GM19023 (cell line): Measurements from ENCODE around the gene KSR2.
"Not testable (repeated sequence)": the region's sequence is repeated elsewhere in the genome, so short reads cannot be mapped to it uniquely, and the experiment has no call there.

Experiments used
- ATAC-seq: cut with Tn5 transposase; IDR thresholded peaks from one replicate; pipeline ENCODE4 v1.9.1; 2021; ENCODE audit warnings: mild to moderate bottlenecking, moderate library complexity; ENCODE audit not compliant: unreplicated experiment

KSR2 gene

GRCh38 chr12:117768860-117769259 is 199.9 kb downstream of the KSR2 start:
- no peak for ATAC-seq

- ATAC-seq = no peak
Observed at GRCh38 chr12:117766008-117766407, 202.8 kb downstream of the KSR2 start.

GRCh38 chr12:117762143-117762542 is 206.6 kb downstream of the KSR2 start:
- ATAC-seq = no peak

GRCh38 chr12:117761528-117762100 is 207.2 kb downstream of the KSR2 start:
- no peak for ATAC-seq

- ATAC-seq = no peak
Observed at GRCh38 chr12:117760990-117761389, 207.8 kb downstream of the KSR2 start.

GRCh38 chr12:117750657-117751056 is 218.1 kb downstream of the KSR2 start:
- ATAC-seq = no peak

GRCh38 chr12:117749431-117749830 is 219.4 kb downstream of the KSR2 start:
- no peak for ATAC-seq

- ATAC-seq = not testable (repeated sequence)
Observed at GRCh38 chr12:117746358-117746757, 222.4 kb downstream of the KSR2 start.

- ATAC-seq = no peak
Observed at GRCh38 chr12:117744418-117744817, 224.4 kb downstream of the KSR2 start.

GRCh38 chr12:117743761-117744160 is 225.0 kb downstream of the KSR2 start:
- no peak for ATAC-seq

- ATAC-seq = no peak
Observed at GRCh38 chr12:117742721-117743120, 226.1 kb downstream of the KSR2 start.

GRCh38 chr12:117738233-117738632 is 230.6 kb downstream of the KSR2 start:
- no peak for ATAC-seq

GRCh38 chr12:117733549-117733805 is 235.3 kb downstream of the KSR2 start:
- ATAC-seq = no peak

- no peak for ATAC-seq
Observed at GRCh38 chr12:117732761-117733548, 235.8 kb downstream of the KSR2 start.

GRCh38 chr12:117731131-117731530 is 237.7 kb downstream of the KSR2 start:
- not testable (repeated sequence) for ATAC-seq

GRCh38 chr12:117727301-117727700 is 241.5 kb downstream of the KSR2 start:
- ATAC-seq = no peak

GRCh38 chr12:117724543-117724942 is 244.2 kb downstream of the KSR2 start:
- no peak for ATAC-seq

GRCh38 chr12:117718559-117718958 is 250.2 kb downstream of the KSR2 start:
- no peak for ATAC-seq

- ATAC-seq = no peak
Observed at GRCh38 chr12:117718141-117718540, 250.6 kb downstream of the KSR2 start.

- no peak for ATAC-seq
Observed at GRCh38 chr12:117714203-117714602, 254.6 kb downstream of the KSR2 start.

- ATAC-seq = no peak
Observed at GRCh38 chr12:117710121-117710520, 258.7 kb downstream of the KSR2 start.

GRCh38 chr12:117707861-117708260 is 260.9 kb downstream of the KSR2 start:
- no peak for ATAC-seq

GRCh38 chr12:117703584-117703983 is 265.2 kb downstream of the KSR2 start:
- ATAC-seq = no peak
